Measurements from ENCODE around the gene HABP2.

HABP2 gene

GRCh38 chr10:113557903-113558321 is 5.1 kb downstream of the HABP2 start:
- Histone ChIP-seq H3K36me3 (no peaks in the 10 kb centered on the region), H3K4me2 (peak overlapping the region in 3 of 11 experiments; percentile 32 to 65 (median 64); a peak in 6 of 22 replicates), H3K27me3 (no peaks in the 10 kb centered on the region)

GRCh38 chr10:113560071-113560470 is 7.2 kb downstream of the HABP2 start:
- Histone ChIP-seq H3K27me3 (no peaks in the 10 kb centered on the region), H3K4me3 (no peak overlapping the region), H3K36me3 (no peaks in the 10 kb centered on the region), H3K9ac (no peak overlapping the region), H3K9me3 (replicated peaks in 1 of 11) (no peaks in the 10 kb centered on the region), H4K20me1 (no peaks in the 10 kb centered on the region), H3K27ac (no peak overlapping the region), H3K4me2 (no peak overlapping the region), H3K4me1 (peaks cover 0 to 26% (median 4%) of the 10 kb centered on the region in 10 experiments; a peak in 11 of 20 replicates)
- TF ChIP-seq Cebpa-rat (IDR thresholded peaks at IDR 0.05): no peak

More at GRCh38 chr10:113557903-113558321, 5.1 kb downstream of the HABP2 start:
- H3K9ac ChIP-seq: no peak overlapping the region
- no peaks in the 10 kb centered on the region for H4K20me1 ChIP-seq
- H3K27ac ChIP-seq: peak overlapping the region in 2 of 11 experiments; percentile 9 to 33; a peak in 3 of 22 replicates
- no peak overlapping the region for H3K4me3 ChIP-seq
- no peak for TF ChIP-seq Cebpa-rat (IDR thresholded peaks at IDR 0.05)
- no peaks in the 10 kb centered on the region for H3K9me3 ChIP-seq (replicated peaks in 1 of 11)
- H3K4me1 ChIP-seq: peaks cover 0 to 36% (median under 1%) of the 10 kb centered on the region in 10 experiments; a peak in 7 of 20 replicates

GRCh38 chr10:113561214-113561613 is 8.4 kb downstream of the HABP2 start:
- Histone ChIP-seq H3K27ac (no peak overlapping the region), H4K20me1 (no peaks in the 10 kb centered on the region), H3K4me3 (no peak overlapping the region), H3K27me3 (no peaks in the 10 kb centered on the region), H3K9me3 (replicated peaks in 1 of 11) (no peaks in the 10 kb centered on the region), H3K9ac (no peak overlapping the region), H3K36me3 (no peaks in the 10 kb centered on the region), H3K4me2 (no peak overlapping the region), H3K4me1 (peaks cover 0 to 26% (median 4%) of the 10 kb centered on the region in 10 experiments; a peak in 11 of 20 replicates)
- TF ChIP-seq Cebpa-rat (IDR thresholded peaks at IDR 0.05): no peak

- no peaks in the 10 kb centered on the region for H3K36me3 ChIP-seq
- H3K4me2 ChIP-seq: no peak overlapping the region
- H4K20me1 ChIP-seq: no peaks in the 10 kb centered on the region
- no peak for TF ChIP-seq Cebpa-rat (IDR thresholded peaks at IDR 0.05)
- H3K9me3 ChIP-seq (replicated peaks in 1 of 11): no peaks in the 10 kb centered on the region
- no peak overlapping the region for H3K9ac ChIP-seq
- H3K27me3 ChIP-seq: no peaks in the 10 kb centered on the region
- H3K4me1 ChIP-seq: peaks cover 0 to 22% (median 4%) of the 10 kb centered on the region in 10 experiments; a peak in 11 of 20 replicates
- H3K4me3 ChIP-seq: no peak overlapping the region
- H3K27ac ChIP-seq: no peak overlapping the region
These were observed 9.2 kb downstream of the HABP2 start for GRCh38 chr10:113562069-113562468.

GRCh38 chr10:113562704-113563103 is 9.9 kb downstream of the HABP2 start:
- no peaks in the 10 kb centered on the region for H3K9me3 ChIP-seq (replicated peaks in 1 of 11)
- no peak overlapping the region for H3K27ac ChIP-seq
- peaks cover 0 to 15% (median 4%) of the 10 kb centered on the region in 10 experiments; a peak in 11 of 20 replicates for H3K4me1 ChIP-seq
- H3K4me2 ChIP-seq: peak overlapping the region in 9 of 11 experiments; percentile 54 to 91 (median 74); a peak in 8 of 22 replicates
- no peaks in the 10 kb centered on the region for H3K27me3 ChIP-seq
- H3K36me3 ChIP-seq: no peaks in the 10 kb centered on the region
- no peak overlapping the region for H3K4me3 ChIP-seq
- no peak overlapping the region for H3K9ac ChIP-seq
- no peak for TF ChIP-seq Cebpa-rat (IDR thresholded peaks at IDR 0.05)
- H4K20me1 ChIP-seq: no peaks in the 10 kb centered on the region

DNA sequence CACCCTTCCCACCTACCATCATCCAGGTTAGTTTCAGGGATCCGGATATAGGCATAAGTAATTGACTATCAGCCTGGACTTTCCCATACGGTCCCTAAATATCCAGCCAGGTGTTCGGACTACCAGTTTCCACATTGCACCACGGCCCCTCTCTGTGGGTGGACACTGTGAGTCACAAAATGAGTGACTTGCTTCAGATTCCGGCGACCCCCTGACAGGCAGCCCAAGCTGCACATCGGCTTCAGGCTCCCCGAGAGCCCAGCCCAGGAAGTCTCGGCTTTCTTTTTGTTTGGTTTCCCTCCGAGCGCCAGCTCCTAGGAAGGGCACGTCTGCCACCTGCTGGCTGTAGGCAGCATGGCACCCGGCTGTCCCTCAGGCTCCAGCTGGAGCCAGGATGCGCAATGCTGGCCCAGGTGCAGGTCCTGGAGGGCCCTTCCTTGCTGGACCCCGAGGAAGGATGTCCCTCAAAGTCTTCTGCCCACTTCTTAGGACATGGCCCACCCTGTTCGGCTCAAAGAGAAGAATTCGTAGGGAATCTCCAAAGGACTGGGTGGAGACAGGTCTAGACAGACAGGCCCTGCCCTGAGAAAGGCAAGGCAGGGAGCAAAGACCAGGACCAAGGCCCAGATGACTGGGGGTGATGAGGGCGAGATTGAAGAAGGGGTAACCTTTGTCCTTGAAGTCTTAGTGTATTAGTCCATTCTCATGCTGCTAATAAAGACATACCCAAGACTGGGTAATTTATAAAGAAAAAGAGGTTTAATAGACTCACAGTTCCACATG is 10.6 kb downstream of the HABP2 start:
- H4K20me1 ChIP-seq: no peaks in the 10 kb centered on the region
- peak overlapping the region in 9 of 11 experiments; percentile 19 to 65 (median 48); a peak in 17 of 22 replicates for H3K9ac ChIP-seq
- no peak for TF ChIP-seq Cebpa-rat (IDR thresholded peaks at IDR 0.05)
- H3K27ac ChIP-seq: no peak overlapping the region
- no peaks in the 10 kb centered on the region for H3K9me3 ChIP-seq (replicated peaks in 1 of 11)
- peak overlapping the region in 9 of 10 experiments; percentile 20 to 63 (median 44); a peak in 11 of 20 replicates for H3K4me3 ChIP-seq
- peak overlapping the region; percentile 54 to 91 (median 77) for H3K4me2 ChIP-seq
- H3K27me3 ChIP-seq: no peaks in the 10 kb centered on the region
- peaks cover 0 to 10% (median 4%) of the 10 kb centered on the region in 10 experiments; a peak in 9 of 20 replicates for H3K4me1 ChIP-seq
- no peaks in the 10 kb centered on the region for H3K36me3 ChIP-seq

DNA sequence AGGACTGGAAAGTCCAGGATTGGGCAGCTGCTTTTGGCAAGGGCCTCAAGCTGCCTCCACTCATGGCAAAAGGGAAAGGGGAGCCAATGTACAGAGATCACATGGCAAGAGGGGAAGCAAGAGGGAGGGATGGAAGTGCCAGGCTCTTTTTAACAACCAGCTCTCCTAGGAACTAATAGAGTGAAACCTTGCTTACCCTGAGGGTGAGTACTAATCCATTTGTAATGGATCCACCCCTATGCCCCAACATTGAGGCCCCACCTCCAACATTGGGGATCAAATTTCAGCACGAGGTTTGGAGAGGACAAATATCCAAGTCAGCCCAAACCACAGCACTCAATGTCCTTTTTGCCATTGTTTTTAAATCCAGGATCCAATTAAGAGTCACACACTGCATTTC is 12.5 kb downstream of the HABP2 start:
- Histone ChIP-seq H4K20me1 (no peaks in the 10 kb centered on the region), H3K4me2 (no peak overlapping the region), H3K4me1 (peaks cover 0 to 5% (median 2%) of the 10 kb centered on the region in 10 experiments; a peak in 5 of 20 replicates), H3K9ac (no peak overlapping the region), H3K27ac (no peak overlapping the region), H3K27me3 (no peaks in the 10 kb centered on the region), H3K9me3 (replicated peaks in 1 of 11) (no peaks in the 10 kb centered on the region), H3K4me3 (no peak overlapping the region), H3K36me3 (no peaks in the 10 kb centered on the region)
- TF ChIP-seq Cebpa-rat (IDR thresholded peaks at IDR 0.05): no peak

- TF ChIP-seq Cebpa-rat (IDR thresholded peaks at IDR 0.05): no peak
- Histone ChIP-seq H3K4me1 (peaks cover 0 to 5% (median 2%) of the 10 kb centered on the region in 10 experiments; a peak in 5 of 20 replicates), H3K9ac (no peak overlapping the region), H4K20me1 (no peaks in the 10 kb centered on the region), H3K27ac (no peak overlapping the region), H3K4me2 (no peak overlapping the region), H3K4me3 (no peak overlapping the region), H3K36me3 (no peaks in the 10 kb centered on the region), H3K27me3 (no peaks in the 10 kb centered on the region), H3K9me3 (replicated peaks in 1 of 11) (no peaks in the 10 kb centered on the region)
These were observed 14.0 kb downstream of the HABP2 start for GRCh38 chr10:113566888-113567287.

DNA sequence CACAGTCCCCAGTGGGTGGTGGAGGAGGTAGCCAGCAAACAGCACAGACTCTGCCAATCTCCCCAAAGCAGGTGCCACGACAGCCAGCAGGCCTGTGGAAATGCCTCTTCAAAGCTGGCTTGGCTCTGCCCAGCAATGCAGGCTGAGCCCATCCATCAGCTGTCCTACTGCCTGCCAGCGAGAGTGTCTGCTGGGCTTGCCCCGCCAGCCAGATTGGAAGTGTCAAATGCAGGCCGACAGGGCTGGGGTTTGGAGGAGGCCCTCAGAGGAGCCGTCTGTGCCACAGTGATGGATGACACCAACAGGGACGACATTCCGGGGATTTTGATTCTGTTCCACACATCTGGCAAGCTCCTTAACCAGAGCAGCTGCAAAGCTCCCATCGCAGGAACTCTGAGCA is 16.7 kb downstream of the HABP2 start:
- H3K4me3 ChIP-seq: no peak overlapping the region
- TF ChIP-seq Cebpa-rat (IDR thresholded peaks at IDR 0.05): no peak
- no peaks in the 10 kb centered on the region for H4K20me1 ChIP-seq
- no peak overlapping the region for H3K9ac ChIP-seq
- H3K4me1 ChIP-seq: no peaks in the 10 kb centered on the region
- H3K36me3 ChIP-seq: no peaks in the 10 kb centered on the region
- H3K27me3 ChIP-seq: no peaks in the 10 kb centered on the region
- no peak overlapping the region for H3K27ac ChIP-seq
- H3K4me2 ChIP-seq: no peak overlapping the region
- H3K9me3 ChIP-seq (replicated peaks in 1 of 11): no peaks in the 10 kb centered on the region

Measured in BLaER1 treated with 17β-estradiol and CSF1 and Interleukin-3, amounts not matched to agents 10 nM and 100 nM (cell line).